Kidney epithelial cell (primary cell): ENCODE data around the gene ARHGAP42. TPM values are rescaled to one million over a fixed set of nuclear protein-coding genes. Genes with fewer than 3 reads are reported as not detected.

ENCODE experiments used
- DNase-seq: peaks from one replicate; pipeline ENCODE4 v3.0.0-alpha.2; 2010; ENCODE audit warnings: low read depth
- H3K27me3 ChIP-seq: 2 replicates; pipeline ENCODE4 v1.6.0; 2011; ENCODE audit warnings: low read length; ENCODE audit not compliant: control insufficient read depth, insufficient read depth
- H3K36me3 ChIP-seq: 2 replicates; pipeline ENCODE4 v1.5.1; 2011; ENCODE audit warnings: low read length; ENCODE audit not compliant: control insufficient read depth, insufficient read depth
- H3K4me3 ChIP-seq: 2 replicates; pipeline ENCODE4 v1.5.1; 2011; ENCODE audit warnings: low read depth, mild to moderate bottlenecking, control low read depth, low read length
- total RNA-seq: library from RNA; depleted of rRNA; stranded (reverse); fragments of >200 nt; gene quantifications from 2 replicates; pipeline ENCODE4 v1.2.3, GENCODE V29; 2015
- TF ChIP-seq, protein P1 (sequence below): IDR thresholded peaks from 2 replicates; pipeline ENCODE4 v1.5.1; 2011; ENCODE audit warnings: mild to moderate bottlenecking, moderate library complexity, low read length, control low read depth, inconsistent platforms; ENCODE audit not compliant: insufficient read depth, poor library complexity, severe bottlenecking

The ARHGAP42 gene
- total RNA-seq, 1 donor from 2014 or later: 27.9 TPM

DNA sequence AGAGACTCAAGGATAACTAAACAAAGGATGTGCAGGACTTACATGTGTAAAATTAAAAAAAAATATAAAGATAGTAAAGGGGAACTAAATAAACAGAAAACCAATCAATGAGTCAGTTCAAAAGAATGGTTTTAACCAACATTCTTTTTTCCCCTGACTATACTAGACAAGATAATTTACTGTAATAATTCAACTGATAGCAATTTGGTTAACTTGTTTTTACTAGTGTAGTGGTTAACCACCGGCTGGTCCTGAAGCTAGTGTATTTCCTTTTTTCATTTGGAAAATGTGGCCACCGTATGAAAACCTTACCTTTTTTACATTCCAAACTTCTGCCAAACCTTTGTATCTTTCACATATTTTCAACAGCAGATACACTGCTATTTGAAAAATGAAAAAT, 123.1 kb downstream of the ARHGAP42 start:
- DNase-seq: no peak
- TF ChIP-seq, protein P1, sequence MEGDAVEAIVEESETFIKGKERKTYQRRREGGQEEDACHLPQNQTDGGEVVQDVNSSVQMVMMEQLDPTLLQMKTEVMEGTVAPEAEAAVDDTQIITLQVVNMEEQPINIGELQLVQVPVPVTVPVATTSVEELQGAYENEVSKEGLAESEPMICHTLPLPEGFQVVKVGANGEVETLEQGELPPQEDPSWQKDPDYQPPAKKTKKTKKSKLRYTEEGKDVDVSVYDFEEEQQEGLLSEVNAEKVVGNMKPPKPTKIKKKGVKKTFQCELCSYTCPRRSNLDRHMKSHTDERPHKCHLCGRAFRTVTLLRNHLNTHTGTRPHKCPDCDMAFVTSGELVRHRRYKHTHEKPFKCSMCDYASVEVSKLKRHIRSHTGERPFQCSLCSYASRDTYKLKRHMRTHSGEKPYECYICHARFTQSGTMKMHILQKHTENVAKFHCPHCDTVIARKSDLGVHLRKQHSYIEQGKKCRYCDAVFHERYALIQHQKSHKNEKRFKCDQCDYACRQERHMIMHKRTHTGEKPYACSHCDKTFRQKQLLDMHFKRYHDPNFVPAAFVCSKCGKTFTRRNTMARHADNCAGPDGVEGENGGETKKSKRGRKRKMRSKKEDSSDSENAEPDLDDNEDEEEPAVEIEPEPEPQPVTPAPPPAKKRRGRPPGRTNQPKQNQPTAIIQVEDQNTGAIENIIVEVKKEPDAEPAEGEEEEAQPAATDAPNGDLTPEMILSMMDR: no peak
- no peaks in the 10 kb centered on the region for H3K27me3 ChIP-seq
- no peak overlapping the region for H3K4me3 ChIP-seq
- no peaks in the 10 kb centered on the region for H3K36me3 ChIP-seq

DNA sequence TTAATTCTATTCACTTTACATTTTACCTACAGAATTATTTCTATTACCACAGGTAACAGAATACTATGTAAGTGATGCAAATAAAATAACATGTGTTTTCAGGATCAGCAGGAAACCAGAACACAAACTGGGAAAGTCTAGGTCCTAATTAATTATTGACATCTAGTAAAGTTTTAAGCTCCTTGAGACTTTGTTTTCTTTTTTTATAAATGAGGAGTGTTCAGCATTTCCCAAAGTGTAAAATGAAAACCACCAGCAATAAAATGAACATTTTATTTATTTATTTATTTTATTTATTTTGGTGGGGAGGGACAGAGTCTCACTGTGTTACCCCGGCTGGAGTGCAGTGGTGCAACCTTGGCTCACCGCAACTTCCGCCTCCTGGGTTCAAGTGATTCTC, 123.6 kb downstream of the ARHGAP42 start:
- DNase-seq: no peak
- Histone ChIP-seq H3K4me3 (no peak overlapping the region), H3K36me3 (no peaks in the 10 kb centered on the region), H3K27me3 (no peaks in the 10 kb centered on the region)
- TF ChIP-seq, protein P1: no peak

DNA sequence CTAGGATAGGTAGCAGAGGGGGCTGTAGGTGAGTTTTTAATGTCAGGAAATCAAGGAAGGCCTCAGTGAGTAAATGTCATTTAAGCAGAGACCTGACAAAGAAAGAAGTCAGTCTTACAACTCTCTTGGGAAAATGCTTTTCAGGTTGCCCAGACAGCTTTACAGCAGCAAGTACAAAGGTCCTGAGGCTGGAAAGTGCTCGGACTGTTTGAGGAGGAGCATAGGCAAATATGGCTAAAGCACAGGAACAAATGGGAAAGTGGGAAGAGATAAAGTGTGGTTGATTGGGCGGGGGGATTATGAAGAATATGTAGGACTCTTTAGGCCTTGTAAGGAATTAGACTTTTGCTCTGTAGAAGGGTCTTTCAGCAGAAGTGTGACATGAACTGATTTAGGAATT, 125.4 kb downstream of the ARHGAP42 start:
- Histone ChIP-seq H3K36me3 (no peaks in the 10 kb centered on the region), H3K27me3 (no peaks in the 10 kb centered on the region), H3K4me3 (no peak overlapping the region)
- no peak for DNase-seq
- TF ChIP-seq, protein P1: no peak

DNA sequence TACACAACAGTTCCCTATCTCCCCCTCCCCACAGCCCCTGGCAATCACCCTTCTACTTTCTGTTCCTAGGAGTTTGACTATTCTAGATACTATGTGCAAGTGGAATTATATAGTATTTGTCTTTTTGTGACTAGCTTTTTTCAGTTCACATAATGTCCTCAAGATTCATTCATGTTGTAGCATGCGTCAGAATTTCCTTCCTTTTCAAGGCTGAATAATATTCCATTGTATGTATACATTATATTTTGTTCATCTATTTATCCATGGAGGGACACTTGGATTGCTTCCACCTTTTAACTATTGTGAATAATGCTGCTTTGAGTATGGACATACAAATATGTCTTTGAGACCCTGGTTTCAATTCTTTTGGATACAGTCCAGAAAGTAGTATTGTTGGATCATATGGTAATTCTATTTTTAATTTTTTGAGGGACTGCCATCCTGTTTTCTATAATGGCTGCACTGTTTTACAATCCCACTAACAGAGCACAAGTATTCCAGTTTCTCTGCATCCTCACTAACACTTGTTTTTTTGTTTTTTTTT, 128.8 kb downstream of the ARHGAP42 start:
- Histone ChIP-seq H3K4me3 (no peak overlapping the region), H3K27me3 (no peaks in the 10 kb centered on the region), H3K36me3 (no peaks in the 10 kb centered on the region)
- TF ChIP-seq, protein P1: no peak
- DNase-seq: no peak

DNA sequence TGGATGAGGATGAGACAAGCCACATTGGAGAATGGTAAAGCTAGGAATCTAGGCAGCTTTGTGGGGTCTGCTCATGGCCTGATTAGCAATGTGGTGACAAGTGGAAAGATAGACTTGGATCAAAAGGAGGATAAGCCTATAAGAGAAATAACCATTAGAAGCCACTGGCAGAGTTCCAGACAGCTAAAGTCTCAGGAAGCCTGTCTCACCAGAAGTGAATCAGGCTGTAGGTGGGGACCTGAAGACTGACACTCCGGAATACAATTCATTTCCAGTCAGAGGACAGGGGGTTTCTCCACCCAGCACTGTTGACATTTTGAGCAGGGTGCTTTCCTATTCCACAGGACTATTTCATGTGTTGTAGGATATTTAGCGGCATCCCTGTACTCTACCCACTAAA, 129.7 kb downstream of the ARHGAP42 start:
- no peak overlapping the region for H3K4me3 ChIP-seq
- TF ChIP-seq, protein P1: no peak
- DNase-seq: no peak
- H3K27me3 ChIP-seq: no peaks in the 10 kb centered on the region
- no peaks in the 10 kb centered on the region for H3K36me3 ChIP-seq

DNA sequence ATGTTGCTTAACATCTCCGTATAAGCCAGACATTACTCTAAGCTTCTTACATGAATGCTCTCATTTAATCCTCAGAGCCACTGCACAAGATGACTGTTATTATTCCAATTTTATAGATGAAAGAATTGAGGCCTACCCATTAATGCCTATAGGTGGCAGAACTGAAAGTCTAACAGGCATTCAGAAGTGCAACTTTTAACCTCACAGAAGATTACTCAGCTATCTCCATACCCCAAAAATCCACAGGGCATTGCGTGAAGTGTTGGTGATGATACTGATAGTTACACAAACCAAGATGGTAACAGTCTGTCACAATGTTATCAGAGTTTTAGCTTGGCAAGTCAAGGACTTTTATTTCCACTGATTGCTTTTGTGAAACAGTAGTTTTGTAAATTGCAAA, 130.5 kb downstream of the ARHGAP42 start:
- Histone ChIP-seq H3K36me3 (no peaks in the 10 kb centered on the region), H3K4me3 (no peak overlapping the region), H3K27me3 (no peaks in the 10 kb centered on the region)
- TF ChIP-seq, protein P1: no peak
- DNase-seq: no peak
